ENCODE measurements around the gene NSUN2.
"Not testable (repeated sequence)": the region's sequence is repeated elsewhere in the genome, so short reads cannot be mapped to it uniquely, and the experiment has no call there.

NSUN2 gene

GRCh38 chr5:6632888-6633468, at the start of gene NSUN2, which contains the start of gene SRD5A1:
Gene NSUN2, minus strand, starts transcription at chr5:6633044. Its CDS starts 65 bp downstream, at chr5:6632979.
Gene SRD5A1, plus strand, starts transcription at chr5:6633440. Its CDS starts 137 bp downstream, at chr5:6633577.
- DNase-seq (ENCODE audit: low spot score), result peak; percentile 88

DNA sequence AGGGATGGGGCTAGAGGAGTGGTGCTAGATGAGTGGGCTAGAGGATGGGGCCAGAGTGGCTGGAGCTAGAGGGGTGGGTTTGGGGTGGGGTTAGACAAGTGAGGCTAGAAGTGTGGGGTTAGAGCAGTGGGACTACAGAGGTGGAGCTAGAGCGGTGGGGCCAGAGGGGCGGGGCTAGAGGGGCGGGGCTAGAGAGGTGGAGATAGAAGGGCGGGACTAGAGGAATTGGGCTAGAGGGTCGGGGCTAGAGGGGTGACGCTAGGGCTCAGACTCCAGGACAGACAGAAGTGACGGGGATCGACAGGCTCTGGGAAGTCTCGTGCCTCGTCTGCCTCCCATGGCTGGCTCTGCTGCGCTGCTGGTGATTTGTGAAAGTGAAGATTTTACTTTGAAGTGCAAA, 49.4 kb upstream of the NSUN2 start:
- DNase-seq (ENCODE audit: low spot score), result no peak

- DNase-seq (ENCODE audit: low spot score), result no peak
Observed at GRCh38 chr5:6681682-6682081, 48.8 kb upstream of the NSUN2 start.

DNA sequence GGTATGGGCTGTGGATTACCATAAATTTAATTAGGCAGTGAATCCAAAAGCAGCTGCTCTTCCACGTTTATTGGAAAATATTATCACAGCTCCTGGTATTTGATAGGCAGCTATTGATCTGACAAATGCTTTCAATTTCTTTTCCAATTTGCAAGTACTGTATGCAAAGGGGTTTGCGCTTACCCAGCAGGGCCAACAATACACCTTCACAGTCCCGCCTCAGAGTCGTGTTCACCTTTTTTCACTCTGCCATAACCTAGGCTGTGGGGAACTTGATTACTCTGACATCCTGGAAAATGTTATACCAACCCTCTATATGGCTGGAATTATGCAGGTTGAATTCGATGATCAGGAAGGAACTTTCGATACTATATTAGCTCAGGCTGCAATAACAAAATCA, 48.1 kb upstream of the NSUN2 start:
- no peak for DNase-seq (ENCODE audit: low spot score)

- no peak for DNase-seq (ENCODE audit: low spot score)
Observed at GRCh38 chr5:6678385-6678784, 45.5 kb upstream of the NSUN2 start.

DNA sequence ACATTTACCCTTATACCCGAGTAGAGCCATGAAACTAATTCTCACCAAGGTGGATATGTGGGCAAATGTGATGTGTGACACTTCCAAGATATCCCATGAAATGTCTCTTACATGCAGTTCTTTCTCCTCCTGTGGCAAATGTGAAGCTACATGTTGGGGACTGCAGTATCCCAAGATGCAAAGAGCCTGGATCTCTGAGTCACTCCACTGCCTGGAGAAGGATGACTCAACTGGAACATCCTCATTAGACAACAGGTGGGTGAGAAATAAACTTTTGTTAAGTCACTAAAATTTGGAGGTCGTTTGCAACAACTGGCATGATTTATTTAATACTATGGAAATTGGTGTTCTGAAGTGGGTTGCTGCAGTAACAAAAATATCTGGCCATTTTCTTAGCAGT, 43.9 kb upstream of the NSUN2 start:
- DNase-seq (ENCODE audit: low spot score), result peak; percentile 51

DNA sequence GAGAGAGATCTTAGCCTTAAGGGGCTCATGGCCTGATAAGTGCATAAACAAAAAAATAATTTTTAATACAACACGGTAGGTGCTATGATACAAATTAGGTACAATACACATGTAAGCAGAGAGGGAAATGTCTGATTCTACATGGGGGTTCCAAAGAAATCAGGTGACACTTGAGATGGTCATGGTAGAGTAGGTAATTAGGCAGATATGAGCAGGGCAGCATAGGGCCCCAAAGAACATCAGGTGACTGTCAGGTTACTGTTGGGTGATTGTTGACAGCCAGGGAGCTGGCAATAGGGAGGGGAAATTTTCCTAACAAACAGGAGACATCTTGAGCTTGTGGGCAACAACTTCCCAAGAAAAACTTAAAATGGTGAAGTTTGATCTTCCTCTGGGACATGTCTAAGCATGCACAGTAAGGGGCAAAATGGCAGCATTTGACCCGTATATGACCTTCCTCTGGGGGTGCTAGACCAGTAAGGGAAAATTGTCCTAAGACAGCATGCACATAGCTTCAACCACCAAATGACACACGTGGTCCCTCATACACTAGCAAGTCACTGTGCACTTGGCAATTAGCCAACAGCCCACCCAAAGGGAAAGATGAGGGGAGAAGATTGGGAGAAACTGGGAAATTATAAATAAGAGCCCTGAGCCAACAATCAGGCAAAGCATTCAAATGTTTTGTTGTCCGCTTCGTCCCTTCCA, 43.1 kb upstream of the NSUN2 start:
- no peak for DNase-seq (ENCODE audit: low spot score)

GRCh38 chr5:6674886-6675285, 42.0 kb upstream of the NSUN2 start:
- no peak for DNase-seq (ENCODE audit: low spot score)

DNA sequence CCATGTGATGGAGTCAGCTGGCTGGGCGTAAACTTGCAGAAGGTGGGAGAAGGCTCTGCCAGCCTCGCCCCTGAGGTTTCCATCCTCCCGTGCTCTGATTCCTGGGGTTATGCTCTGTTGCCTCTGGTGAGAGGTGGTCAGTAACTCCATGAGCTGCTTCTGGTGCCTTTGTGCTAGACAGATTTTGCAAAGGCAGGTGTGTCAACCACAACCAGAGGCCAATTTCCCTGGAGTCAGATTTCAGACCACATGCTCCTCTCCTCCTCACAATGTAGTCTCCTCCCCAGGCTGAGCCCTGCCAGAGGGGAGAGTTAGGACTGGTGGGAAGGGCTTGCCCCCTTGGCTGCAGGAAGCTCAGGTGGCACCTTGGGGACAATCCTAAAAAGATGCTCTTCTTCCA, 41.6 kb upstream of the NSUN2 start:
- no peak for DNase-seq (ENCODE audit: low spot score)

GRCh38 chr5:6673963-6674362, 41.1 kb upstream of the NSUN2 start:
- no peak for DNase-seq (ENCODE audit: low spot score)

DNA sequence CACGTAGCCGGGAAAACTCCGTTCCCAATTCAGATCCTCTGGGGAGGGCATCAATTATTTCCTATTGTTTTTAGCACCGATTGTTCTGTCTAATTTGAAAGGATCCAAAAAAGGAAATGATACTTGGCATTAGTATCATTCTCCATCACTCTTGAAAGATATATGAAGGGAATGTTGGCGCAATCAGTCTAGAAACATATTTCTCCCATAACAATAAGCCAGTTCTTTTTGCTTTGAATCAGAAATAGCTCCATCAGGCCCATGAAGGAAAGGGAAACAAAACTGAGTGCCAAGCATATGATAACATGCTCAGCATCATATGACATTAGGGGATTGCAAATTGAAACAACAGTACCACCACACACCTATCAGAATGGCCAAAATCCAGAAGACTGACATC, 40.2 kb upstream of the NSUN2 start:
- DNase-seq (ENCODE audit: low spot score), result no peak

DNA sequence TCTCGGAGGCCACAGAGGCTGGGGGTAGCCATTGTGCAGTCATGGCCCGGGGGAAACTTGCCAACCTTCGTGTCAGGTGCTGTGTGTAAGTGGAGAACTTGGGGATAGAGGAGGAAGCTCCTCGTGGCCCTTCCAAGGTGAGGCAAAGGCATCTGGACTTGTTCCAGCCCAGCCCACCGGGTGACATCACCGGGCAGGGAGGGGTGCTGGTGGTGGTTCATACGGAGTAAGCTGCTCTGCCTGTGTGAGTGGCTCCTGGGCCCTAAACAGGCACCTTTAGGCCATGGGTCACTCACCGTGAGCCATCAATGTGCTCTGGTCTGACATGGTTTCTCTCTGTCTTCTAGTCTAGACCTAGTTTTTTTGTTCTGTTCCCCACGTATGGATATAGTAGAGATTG, 35.9 kb upstream of the NSUN2 start:
- not testable (repeated sequence) for DNase-seq (ENCODE audit: low spot score)

DNA sequence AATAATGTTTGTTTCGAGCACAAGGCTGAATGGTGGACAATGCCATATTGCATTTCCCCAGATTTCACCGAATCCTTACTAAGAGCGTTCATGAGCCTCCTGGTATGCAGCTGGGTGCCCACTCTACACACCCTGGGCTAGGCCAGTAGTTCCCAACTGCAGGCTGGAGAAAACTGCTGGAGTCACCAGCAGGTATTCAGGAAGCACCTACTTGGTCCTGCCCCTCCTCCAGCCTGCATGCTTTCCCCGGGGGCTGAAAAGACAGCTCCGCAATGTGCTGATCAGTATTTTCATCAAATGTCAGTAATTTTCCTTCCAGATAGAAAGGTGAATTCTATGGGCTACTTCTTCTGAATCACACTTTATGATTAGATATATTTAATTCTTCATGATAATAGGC, 34.8 kb upstream of the NSUN2 start:
- no peak for DNase-seq (ENCODE audit: low spot score)

GRCh38 chr5:6666762-6667161, 33.9 kb upstream of the NSUN2 start:
- no peak for DNase-seq (ENCODE audit: low spot score)

GRCh38 chr5:6660688-6661087, 27.8 kb upstream of the NSUN2 start:
- DNase-seq (ENCODE audit: low spot score), result no peak

GRCh38 chr5:6659941-6660684, 27.3 kb upstream of the NSUN2 start:
- DNase-seq (ENCODE audit: low spot score), result no peak

DNA sequence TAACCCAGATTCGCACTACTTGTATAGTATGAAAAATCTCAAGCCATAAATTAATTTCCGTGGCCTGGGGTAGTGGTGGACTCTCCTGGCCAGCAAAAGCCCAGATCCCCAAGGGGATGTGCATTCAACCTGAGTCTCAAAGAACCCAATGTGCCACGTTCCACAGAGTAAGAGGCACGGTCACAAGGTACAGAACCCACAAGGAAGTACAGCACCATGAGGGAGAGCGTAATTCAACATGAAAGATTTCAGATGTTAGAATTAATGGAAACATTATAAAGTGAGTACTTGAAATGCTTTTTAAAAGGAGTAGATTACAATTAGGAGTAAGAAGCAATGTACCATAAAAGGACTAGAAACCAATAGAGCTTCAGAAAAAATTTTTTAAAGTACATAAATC, 23.8 kb upstream of the NSUN2 start:
- DNase-seq (ENCODE audit: low spot score), result no peak

DNA sequence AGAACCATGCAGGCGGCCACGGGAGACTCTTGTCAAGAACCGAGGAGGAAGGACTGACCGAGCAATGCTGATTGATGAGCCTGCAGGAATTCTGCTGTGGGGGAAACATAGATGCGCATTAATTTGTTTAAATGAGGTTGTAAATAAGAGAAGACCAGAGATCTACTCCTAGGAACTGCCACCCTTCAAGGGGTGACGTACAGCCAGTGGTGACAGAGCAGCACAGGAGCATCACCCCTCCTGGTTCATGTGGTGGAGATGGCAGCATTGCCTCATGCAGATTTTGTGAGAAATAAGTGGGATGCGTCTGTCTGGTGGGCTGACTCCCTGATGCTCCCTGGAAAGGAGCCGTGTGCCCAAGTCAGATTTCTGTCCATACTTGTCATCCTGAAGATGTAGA, 22.6 kb upstream of the NSUN2 start:
- no peak for DNase-seq (ENCODE audit: low spot score)

DNA sequence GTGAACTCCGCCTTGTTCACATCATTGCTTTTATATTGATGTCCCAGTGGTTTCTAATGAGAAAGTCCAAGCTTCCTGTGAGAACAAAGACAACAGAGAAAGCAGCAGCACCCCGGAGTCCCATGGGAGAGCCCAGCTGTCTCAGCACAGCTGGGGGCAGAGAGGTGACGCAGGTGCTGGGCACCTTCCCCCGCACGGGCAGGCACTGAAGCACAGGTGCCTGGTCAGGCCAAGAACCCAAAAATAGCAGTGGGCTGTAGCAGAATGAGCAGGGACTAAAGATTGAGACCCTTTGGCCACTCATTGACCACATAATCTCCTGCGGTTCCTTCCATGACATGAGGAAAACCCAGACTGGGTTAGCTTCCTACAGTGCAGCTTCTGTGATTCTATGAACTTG, 19.2 kb upstream of the NSUN2 start:
- no peak for DNase-seq (ENCODE audit: low spot score)

- no peak for DNase-seq (ENCODE audit: low spot score)
Observed at GRCh38 chr5:6649681-6650080, 16.8 kb upstream of the NSUN2 start.

- no peak for DNase-seq (ENCODE audit: low spot score)
Observed at GRCh38 chr5:6649186-6649585, 16.3 kb upstream of the NSUN2 start.

DNA sequence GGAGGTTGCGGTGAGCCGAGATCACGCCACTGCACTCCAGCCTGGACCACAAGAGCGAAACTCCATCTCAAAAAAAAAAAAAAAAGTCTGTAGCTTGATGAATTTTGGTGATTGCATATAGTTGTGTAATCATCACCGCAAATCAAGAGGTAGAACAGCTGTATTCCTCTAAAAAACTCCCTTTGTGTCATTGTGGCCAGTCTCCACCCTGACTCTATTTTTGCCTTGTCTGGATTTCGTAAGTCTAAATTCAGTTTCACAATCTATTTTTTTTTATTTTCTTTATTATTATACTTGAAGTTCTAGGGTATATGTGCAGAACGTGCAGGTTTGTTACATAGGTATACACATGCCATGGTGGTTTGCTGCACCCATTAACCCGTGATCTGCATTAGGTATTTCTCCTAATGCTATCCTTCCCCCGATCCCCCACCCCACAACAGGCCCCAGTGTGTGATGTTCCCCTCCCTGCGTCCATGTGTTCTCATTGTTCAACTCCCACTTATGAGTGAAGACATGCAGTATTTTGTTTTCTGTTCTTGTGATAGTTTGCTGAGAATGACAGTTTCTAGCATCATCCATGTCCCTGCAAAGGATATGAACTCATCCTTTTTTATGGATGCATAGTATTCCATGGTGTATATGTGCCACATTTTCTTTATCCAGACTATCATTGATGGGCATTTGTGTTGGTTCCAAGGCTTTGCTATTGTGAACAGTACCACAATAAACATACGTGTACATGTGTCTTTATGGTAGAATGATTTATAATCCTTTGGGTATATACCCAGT, 12.9 kb upstream of the NSUN2 start:
- DNase-seq (ENCODE audit: low spot score), result not testable (repeated sequence)
